Lung (tissue), 12 donors: ENCODE results near the gene EYS. TPM values are rescaled to one million over a fixed set of nuclear protein-coding genes. Genes with fewer than 3 reads are reported as not detected.

Experiments used
- ATAC-seq: fragments of 200-7000 bp; cut with Tn5 transposase; one replicate; pipeline ENCODE4 v1.9.1; 2020; ENCODE audit warnings: moderate number of reproducible peaks; ENCODE audit not compliant: insufficient read depth, low FRiP score
- DNase-seq, 3 donors: peaks; one replicate each; pipeline ENCODE4 v3.0.0-alpha.2; 2013 to 2017
- H3K27ac ChIP-seq, 2 donors: one replicate each; pipeline ENCODE4 v1.5.1; 2013; ENCODE audit warnings: mild to moderate bottlenecking in 2 of 2, moderate library complexity in 2 of 2, control low read depth in 1 of 2, inconsistent platforms in 1 of 2, low read depth in 1 of 2, low read length in 1 of 2
- H3K27me3 ChIP-seq, 3 donors: one replicate each; pipeline ENCODE4 v1.5.1; 2013; ENCODE audit warnings: low read length in 2 of 3; ENCODE audit not compliant: control insufficient read depth in 3 of 3, insufficient read depth in 3 of 3
- H3K36me3 ChIP-seq, 4 donors: one replicate each; pipeline ENCODE4 v1.5.1; 2013; ENCODE audit warnings: low read length in 4 of 4, mild to moderate bottlenecking in 1 of 4, moderate library complexity in 1 of 4; ENCODE audit not compliant: control insufficient read depth in 4 of 4, insufficient read depth in 4 of 4
- H3K4me1 ChIP-seq, 5 donors: one replicate each; pipeline ENCODE4 v1.5.1; 2013; ENCODE audit warnings: low read length in 5 of 5, mild to moderate bottlenecking in 2 of 5, moderate library complexity in 1 of 5; ENCODE audit not compliant: control insufficient read depth in 5 of 5, insufficient read depth in 5 of 5
- H3K4me3 ChIP-seq: one replicate; pipeline ENCODE4 v1.5.1; 2013; ENCODE audit warnings: mild to moderate bottlenecking, control low read depth, moderate library complexity
- H3K9ac ChIP-seq, 2 donors: one replicate each; pipeline ENCODE4 v1.5.1; 2013; ENCODE audit warnings: low read length in 2 of 2, control low read depth in 1 of 2; ENCODE audit not compliant: insufficient read depth in 1 of 2
- H3K9me3 ChIP-seq, 4 donors: one replicate each; pipeline ENCODE4 v1.5.1; 2013; ENCODE audit warnings: low read length in 3 of 4, mild to moderate bottlenecking in 1 of 4, moderate library complexity in 1 of 4; ENCODE audit not compliant: control insufficient read depth in 4 of 4, insufficient read depth in 3 of 4
- WGBS, 2 donors: extraction: QIAGEN DNeasy Blood & Tissue Kit; methylation state at CpG; one replicate each; pipeline ENCODE4 v1.1.7; 2013; 5-methylcytosine and 5-hydroxymethylcytosine counted together
- polyA plus RNA-seq, 2 donors: library from polyadenylated mRNA; stranded (reverse); fragments of 200-250 nt; gene quantifications; one replicate each; pipeline ENCODE4 v1.2.1, GENCODE V29; 2013
- total RNA-seq, 2 donors: library from RNA; depleted of rRNA in 1 of 2; stranded (reverse); fragments of >200 nt in 1 of 2; gene quantifications; one replicate each; pipeline ENCODE4 v1.2.1, GENCODE V29; 2014 to 2021
- TF ChIP-seq, protein P1 (sequence below): IDR thresholded peaks from 2 replicates; pipeline ENCODE4 v1.5.1; 2012; ENCODE audit warnings: mild to moderate bottlenecking; ENCODE audit errors: control extremely low read depth, extremely low read depth
- donor health status: control.
- donor health status: control.
- donor health status: Bipolar disorder and iron deficiency.
- donor health status: healthy.
- donor health status: DM: yes; HTN: yes; CAD: no.

The EYS gene
- total and polyA plus RNA-seq, 4 donors, result 0.06 to 0.34 (median 0.12) TPM

DNA sequence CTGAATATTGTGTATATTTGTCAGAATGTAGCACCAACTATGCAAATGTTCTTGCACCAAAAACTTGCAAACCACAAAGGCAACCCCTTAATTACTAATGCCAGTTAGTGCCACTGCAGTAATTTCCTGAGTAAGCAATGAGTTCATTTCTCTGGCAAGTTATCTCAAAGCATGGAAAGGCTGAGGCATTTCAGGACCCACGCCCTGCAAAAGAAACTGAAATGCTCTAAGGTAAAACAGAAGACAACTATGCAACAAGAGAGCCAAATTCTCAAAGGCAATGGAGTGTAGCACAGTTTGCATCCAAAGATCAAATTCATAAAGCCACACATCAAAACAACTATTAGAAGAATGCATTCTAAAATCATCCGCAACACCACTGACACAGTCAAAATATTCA is 994.4 kb downstream of the EYS start:
- Histone ChIP-seq H3K27ac (no peak overlapping the region), H3K9me3 (no peaks in the 10 kb centered on the region), H3K9ac (no peak overlapping the region), H3K27me3 (no peaks in the 10 kb centered on the region), H3K36me3 (no peaks in the 10 kb centered on the region), H3K4me1 (no peaks in the 10 kb centered on the region), H3K4me3 (no peak overlapping the region)
- no peak for DNase-seq
- TF ChIP-seq, protein P1, sequence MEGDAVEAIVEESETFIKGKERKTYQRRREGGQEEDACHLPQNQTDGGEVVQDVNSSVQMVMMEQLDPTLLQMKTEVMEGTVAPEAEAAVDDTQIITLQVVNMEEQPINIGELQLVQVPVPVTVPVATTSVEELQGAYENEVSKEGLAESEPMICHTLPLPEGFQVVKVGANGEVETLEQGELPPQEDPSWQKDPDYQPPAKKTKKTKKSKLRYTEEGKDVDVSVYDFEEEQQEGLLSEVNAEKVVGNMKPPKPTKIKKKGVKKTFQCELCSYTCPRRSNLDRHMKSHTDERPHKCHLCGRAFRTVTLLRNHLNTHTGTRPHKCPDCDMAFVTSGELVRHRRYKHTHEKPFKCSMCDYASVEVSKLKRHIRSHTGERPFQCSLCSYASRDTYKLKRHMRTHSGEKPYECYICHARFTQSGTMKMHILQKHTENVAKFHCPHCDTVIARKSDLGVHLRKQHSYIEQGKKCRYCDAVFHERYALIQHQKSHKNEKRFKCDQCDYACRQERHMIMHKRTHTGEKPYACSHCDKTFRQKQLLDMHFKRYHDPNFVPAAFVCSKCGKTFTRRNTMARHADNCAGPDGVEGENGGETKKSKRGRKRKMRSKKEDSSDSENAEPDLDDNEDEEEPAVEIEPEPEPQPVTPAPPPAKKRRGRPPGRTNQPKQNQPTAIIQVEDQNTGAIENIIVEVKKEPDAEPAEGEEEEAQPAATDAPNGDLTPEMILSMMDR, result no peak
- 38 to 42% methylated on average over 2 of the region's 2 CpGs for WGBS, 2 donors
- ATAC-seq, result no peak

DNA sequence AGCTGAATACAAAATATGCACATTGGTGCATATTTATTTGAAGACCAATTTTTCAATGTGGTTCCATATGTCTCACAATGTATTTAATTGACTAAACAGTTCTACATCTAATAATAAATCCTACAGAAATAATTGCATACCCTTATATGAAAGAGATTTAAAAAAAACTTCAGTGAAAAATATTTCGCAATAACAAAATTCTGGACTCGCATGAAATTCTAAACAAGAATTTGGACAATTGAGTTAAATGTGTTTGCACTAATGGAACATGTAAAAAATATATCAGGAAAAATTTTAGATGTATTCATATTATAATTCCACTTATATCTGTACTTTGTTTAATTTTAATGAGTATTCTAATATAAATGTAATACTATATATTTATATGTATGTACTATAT is 1003.1 kb downstream of the EYS start:
- DNase-seq (no peak), ATAC-seq (no peak)
- Histone ChIP-seq H3K4me1 (no peaks in the 10 kb centered on the region), H3K36me3 (no peaks in the 10 kb centered on the region), H3K9ac (no peak overlapping the region), H3K27ac (no peak overlapping the region), H3K9me3 (no peaks in the 10 kb centered on the region), H3K4me3 (no peak overlapping the region), H3K27me3 (no peaks in the 10 kb centered on the region)
- TF ChIP-seq, protein P1, result no peak
- 48 to 50% methylated on average over 2 of the region's 2 CpGs for WGBS, 2 donors

DNA sequence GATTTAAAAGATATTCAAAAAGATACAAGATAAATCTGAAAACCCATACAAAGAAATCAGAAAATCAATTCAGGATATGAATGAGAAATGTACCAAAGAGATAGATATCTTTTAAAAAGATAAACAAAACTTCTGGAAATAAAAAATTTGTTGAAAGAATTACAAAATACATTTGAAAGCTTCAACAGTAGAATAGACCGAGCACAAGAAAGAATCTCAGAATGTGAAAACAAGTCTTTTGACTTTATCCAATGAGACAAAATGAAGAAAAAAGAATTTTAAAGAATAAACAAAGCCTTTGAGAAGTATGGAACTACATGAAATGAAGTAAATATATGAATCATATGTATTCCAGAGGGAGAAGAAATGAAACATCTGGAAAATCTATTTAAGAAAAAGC is 1011.0 kb downstream of the EYS start:
- WGBS, 2 donors, result 95 to 98% methylated on average over 1 of the region's 1 CpG
- no peaks in the 10 kb centered on the region for H3K27me3 ChIP-seq
- no peak overlapping the region for H3K9ac ChIP-seq
- no peak overlapping the region for H3K4me3 ChIP-seq
- DNase-seq, result no peak
- peaks cover 0 to 2% (median 0%) of the 10 kb centered on the region in 5 donors for H3K4me1 ChIP-seq
- TF ChIP-seq, protein P1, result no peak
- peaks cover 0 to 10% (median 8%) of the 10 kb centered on the region in 4 donors for H3K9me3 ChIP-seq
- no peak overlapping the region for H3K27ac ChIP-seq
- ATAC-seq, result no peak
- no peaks in the 10 kb centered on the region for H3K36me3 ChIP-seq

DNA sequence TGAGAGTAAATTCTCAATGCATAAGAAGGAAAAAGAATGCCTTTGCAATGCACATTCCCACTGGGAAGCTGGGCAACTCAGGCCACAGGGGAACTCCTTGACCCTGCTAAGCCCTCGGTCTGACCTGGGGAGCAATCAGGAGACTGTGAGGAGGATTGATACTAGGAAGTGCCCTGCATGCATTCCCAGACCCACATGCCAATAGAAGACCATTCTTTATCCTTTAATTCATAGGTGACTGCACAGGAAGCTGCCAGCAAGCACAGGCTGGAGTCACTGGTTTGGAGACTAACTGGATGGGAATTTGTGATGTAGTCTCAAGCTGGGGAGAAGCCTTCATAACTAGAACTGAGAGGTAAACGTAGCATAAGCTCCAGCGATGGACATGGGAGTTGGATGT is 1012.7 kb downstream of the EYS start:
- H3K9me3 ChIP-seq, result peaks cover 0 to 10% (median 9%) of the 10 kb centered on the region in 4 donors
- DNase-seq (no peak), ATAC-seq (no peak)
- no peak overlapping the region for H3K9ac ChIP-seq
- 85 to 91% methylated on average over 3 of the region's 3 CpGs for WGBS, 2 donors
- no peak overlapping the region for H3K27ac ChIP-seq
- H3K4me1 ChIP-seq, result peaks cover 0 to 2% (median 0%) of the 10 kb centered on the region in 5 donors
- no peaks in the 10 kb centered on the region for H3K27me3 ChIP-seq
- H3K4me3 ChIP-seq, result no peak overlapping the region
- H3K36me3 ChIP-seq, result no peaks in the 10 kb centered on the region
- TF ChIP-seq, protein P1, result no peak
